Transverse colon (tissue), 4 donors: Measurements from ENCODE around the gene EDAR.

Source experiments
- CTCF ChIP-seq, 5 experiments: fragments of 200-600 bp in 3 of 5; fragments of 450-650 bp in 2 of 5; sonication (generic) in 3 of 5; IDR thresholded peaks; 1 replicate in 2 of 5; 2 replicates in 3 of 5; pipeline ENCODE4 v1.5.1; 2016 to 2017; ENCODE audit warnings: antibody characterized with exemption in 5 of 5, inconsistent platforms in 3 of 5, mild to moderate bottlenecking in 2 of 5, moderate library complexity in 1 of 5
- POLR2A ChIP-seq: fragments of 450-650 bp; IDR thresholded peaks from one replicate; pipeline ENCODE4 v1.6.1; 2016; ENCODE audit warnings: antibody characterized with exemption, mild to moderate bottlenecking, moderate library complexity
- POLR2AphosphoS5 ChIP-seq, 3 donors: sonication (generic); formaldehyde crosslinking; IDR thresholded peaks; one replicate each; pipeline ENCODE4 v1.6.1; 2016; ENCODE audit warnings: antibody characterized with exemption in 3 of 3

GRCh38 chr2:108918941-108919341 lies 70.1 kb downstream of the EDAR start:
- no peak for TF ChIP-seq POLR2A
- no peak for TF ChIP-seq CTCF (IDR thresholded peaks at IDR 0.05)
- TF ChIP-seq POLR2AphosphoS5 (IDR thresholded peaks at IDR 0.05) = no peak
